ENCODE measurements around the gene PRR23A. TPM values are rescaled to one million over a fixed set of nuclear protein-coding genes. Genes with fewer than 3 reads are reported as not detected.

The PRR23A gene
- total RNA-seq, 3 donors from 2014 or later, result not detected

GRCh38 chr3:138972941-138973340 is 33.1 kb downstream of the PRR23A start:
- no peaks in the 10 kb centered on the region for H3K36me3 ChIP-seq
- H3K4me1 ChIP-seq, result no peaks in the 10 kb centered on the region
- H3K9me3 ChIP-seq, result no peaks in the 10 kb centered on the region
- TF ChIP-seq POLR2AphosphoS5 (IDR thresholded peaks at IDR 0.05), result no peak
- TF ChIP-seq CTCF (IDR thresholded peaks at IDR 0.05), result no peak
- no peak for TF ChIP-seq POLR2A (IDR thresholded peaks at IDR 0.05)
- peaks cover 0 to 4% of the 10 kb centered on the region in 2 donors for H3K27me3 ChIP-seq
- intact Hi-C loops (cut with DNase I; ENCODE audit: low total_unique reads), result no loop called here
- H3K4me3 ChIP-seq, result no peak overlapping the region
- DNase-seq (ENCODE audit: low spot score in 2 of 2), result no peak
- no peak overlapping the region for H3K27ac ChIP-seq

DNA sequence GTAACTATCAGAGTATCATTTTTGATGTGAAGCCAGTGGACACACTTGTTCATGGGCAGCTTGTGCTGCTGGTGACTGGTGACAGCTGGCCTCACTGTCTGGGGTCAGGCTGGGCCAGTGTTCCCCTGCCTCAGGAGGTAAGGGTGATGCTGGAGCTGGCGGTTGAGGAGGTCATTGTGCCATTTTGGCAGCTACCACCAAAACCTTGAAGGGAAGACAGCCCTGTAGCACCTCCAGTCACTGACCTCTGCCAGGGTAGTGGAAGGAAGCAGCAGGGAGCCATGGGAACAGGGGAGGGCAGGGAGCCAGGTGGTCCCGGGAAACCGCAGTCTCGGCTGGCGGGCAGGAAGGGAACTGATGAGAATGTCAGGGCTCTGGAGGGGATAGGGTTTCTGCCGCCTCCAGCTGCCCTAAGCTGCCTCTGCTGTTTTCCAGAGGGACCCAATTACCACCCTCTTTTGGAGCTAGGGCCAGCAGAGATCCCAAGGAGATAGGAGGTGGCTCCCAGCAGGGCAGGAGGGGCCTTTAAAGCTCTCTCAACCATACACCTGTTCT is 34.2 kb downstream of the PRR23A start:
- Histone ChIP-seq H3K27ac (no peak overlapping the region), H3K36me3 (no peaks in the 10 kb centered on the region), H3K9me3 (no peaks in the 10 kb centered on the region), H3K4me1 (no peaks in the 10 kb centered on the region), H3K4me3 (no peak overlapping the region), H3K27me3 (peaks cover 0 to 4% of the 10 kb centered on the region in 2 donors)
- DNase-seq (ENCODE audit: low spot score in 2 of 2), result no peak
- TF ChIP-seq POLR2AphosphoS5 (IDR thresholded peaks at IDR 0.05) (no peak), CTCF (IDR thresholded peaks at IDR 0.05) (no peak), POLR2A (IDR thresholded peaks at IDR 0.05) (no peak)
- intact Hi-C loops (cut with DNase I; ENCODE audit: low total_unique reads), result no loop called here

DNA sequence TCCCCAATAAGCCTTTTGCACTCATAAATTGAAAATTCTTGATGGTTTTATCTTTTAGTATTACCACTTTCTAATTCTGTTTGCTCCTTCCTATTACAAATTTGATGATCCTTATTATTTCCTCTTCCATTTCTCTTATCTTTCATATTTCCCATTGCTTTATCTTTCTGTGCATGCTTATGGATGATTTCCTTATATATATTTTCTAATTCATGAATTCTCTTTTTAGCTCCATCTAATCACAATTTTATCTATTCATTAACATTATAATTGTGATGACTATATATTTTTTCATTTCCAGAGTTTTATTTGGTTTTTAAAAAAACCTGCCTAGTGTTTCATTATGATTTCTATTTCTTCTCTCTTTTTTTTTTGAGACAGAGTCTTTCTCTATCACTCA is 41.1 kb downstream of the PRR23A start:
- Histone ChIP-seq H3K4me3 (no peak overlapping the region), H3K9me3 (peaks cover 0 to 30% of the 10 kb centered on the region in 2 donors), H3K27me3 (peaks cover 0 to 28% of the 10 kb centered on the region in 2 donors), H3K4me1 (no peaks in the 10 kb centered on the region), H3K36me3 (no peaks in the 10 kb centered on the region), H3K27ac (no peak overlapping the region)
- no peak for TF ChIP-seq POLR2A (IDR thresholded peaks at IDR 0.05)
- TF ChIP-seq POLR2AphosphoS5 (IDR thresholded peaks at IDR 0.05), result no peak
- TF ChIP-seq CTCF (IDR thresholded peaks at IDR 0.05), result no peak
- intact Hi-C loops (cut with DNase I; ENCODE audit: low total_unique reads), result no loop called here
- DNase-seq (ENCODE audit: low spot score in 2 of 2), result no peak

GRCh38 chr3:138964264-138964663 is 41.8 kb downstream of the PRR23A start:
- intact Hi-C loops (cut with DNase I; ENCODE audit: low total_unique reads), result no loop called here
- no peaks in the 10 kb centered on the region for H3K36me3 ChIP-seq
- peaks cover 0 to 34% of the 10 kb centered on the region in 2 donors for H3K27me3 ChIP-seq
- H3K9me3 ChIP-seq, result peaks cover 0 to 30% of the 10 kb centered on the region in 2 donors
- TF ChIP-seq POLR2A (IDR thresholded peaks at IDR 0.05), result no peak
- TF ChIP-seq POLR2AphosphoS5 (IDR thresholded peaks at IDR 0.05), result no peak
- no peak for TF ChIP-seq CTCF (IDR thresholded peaks at IDR 0.05)
- no peaks in the 10 kb centered on the region for H3K4me1 ChIP-seq
- no peak overlapping the region for H3K4me3 ChIP-seq
- no peak overlapping the region for H3K27ac ChIP-seq
- no peak for DNase-seq (ENCODE audit: low spot score in 2 of 2)

- Histone ChIP-seq H3K4me1 (no peaks in the 10 kb centered on the region), H3K27me3 (peaks cover 0 to 42% of the 10 kb centered on the region in 2 donors), H3K27ac (no peak overlapping the region), H3K36me3 (no peaks in the 10 kb centered on the region), H3K4me3 (no peak overlapping the region), H3K9me3 (peaks cover 0 to 30% of the 10 kb centered on the region in 2 donors)
- intact Hi-C loops (cut with DNase I; ENCODE audit: low total_unique reads), result no loop called here
- TF ChIP-seq POLR2AphosphoS5 (IDR thresholded peaks at IDR 0.05) (no peak), CTCF (IDR thresholded peaks at IDR 0.05) (no peak), POLR2A (IDR thresholded peaks at IDR 0.05) (no peak)
- DNase-seq (ENCODE audit: low spot score in 2 of 2), result no peak
Measured at GRCh38 chr3:138962854-138963560, 43.1 kb downstream of the PRR23A start.

Data from breast epithelium (tissue), 4 donors.